OCI-LY3 (cell line): ENCODE data around the gene LCN6.
"Not testable (repeated sequence)": the region's sequence is repeated elsewhere in the genome, so short reads cannot be mapped to it uniquely, and the experiment has no call there.

Experiments
- EZH2phosphoT487 ChIP-seq: fragments of 200-600 bp; shearing (Covaris generic); IDR thresholded peaks from 2 replicates; pipeline ENCODE4 v1.6.1; 2018; ENCODE audit warnings: antibody characterized with exemption, mixed run types, low read depth
- TF ChIP-seq, protein P1 (sequence below): fragments of 200-600, 300-600 bp; sonication (generic); IDR thresholded peaks from 2 replicates; pipeline ENCODE4 v1.5.1; 2014; ENCODE audit warnings: antibody characterized with exemption, low read length, low read depth

DNA sequence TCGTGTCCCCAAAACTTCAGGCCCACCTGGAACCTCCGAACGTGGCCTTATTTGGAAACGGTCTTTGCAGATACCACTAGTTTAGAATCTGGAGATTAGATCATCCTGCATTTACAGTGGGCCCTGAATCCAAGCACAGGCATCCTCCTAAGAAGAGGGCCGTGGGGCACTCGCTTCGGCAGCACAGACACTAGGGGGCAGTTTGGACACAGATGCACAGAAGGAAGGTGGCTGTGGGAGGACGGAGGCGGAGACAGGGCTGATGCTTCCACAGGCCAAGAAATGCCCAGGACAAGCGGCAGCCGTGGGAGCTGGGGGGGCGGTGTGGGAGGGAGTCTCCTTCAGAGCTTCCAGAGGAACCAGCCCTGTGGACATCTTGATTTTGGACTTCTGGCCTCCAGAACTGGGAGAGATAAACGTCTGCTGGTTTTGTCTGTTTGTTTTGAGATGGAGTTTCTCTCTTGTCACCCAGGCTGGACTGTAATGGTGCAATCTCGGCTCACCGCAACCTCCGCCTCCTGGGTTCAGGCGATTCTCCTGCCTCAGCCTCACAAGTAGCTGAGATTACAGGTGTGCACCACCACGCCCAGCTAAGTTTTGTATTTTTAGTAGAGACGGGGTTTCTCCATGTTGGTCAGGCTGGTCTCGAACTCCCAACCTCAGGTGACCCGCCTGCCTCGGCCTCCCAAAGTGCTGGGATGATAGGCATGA, 12.7 kb upstream of the LCN6 start:
- TF ChIP-seq, protein P1, sequence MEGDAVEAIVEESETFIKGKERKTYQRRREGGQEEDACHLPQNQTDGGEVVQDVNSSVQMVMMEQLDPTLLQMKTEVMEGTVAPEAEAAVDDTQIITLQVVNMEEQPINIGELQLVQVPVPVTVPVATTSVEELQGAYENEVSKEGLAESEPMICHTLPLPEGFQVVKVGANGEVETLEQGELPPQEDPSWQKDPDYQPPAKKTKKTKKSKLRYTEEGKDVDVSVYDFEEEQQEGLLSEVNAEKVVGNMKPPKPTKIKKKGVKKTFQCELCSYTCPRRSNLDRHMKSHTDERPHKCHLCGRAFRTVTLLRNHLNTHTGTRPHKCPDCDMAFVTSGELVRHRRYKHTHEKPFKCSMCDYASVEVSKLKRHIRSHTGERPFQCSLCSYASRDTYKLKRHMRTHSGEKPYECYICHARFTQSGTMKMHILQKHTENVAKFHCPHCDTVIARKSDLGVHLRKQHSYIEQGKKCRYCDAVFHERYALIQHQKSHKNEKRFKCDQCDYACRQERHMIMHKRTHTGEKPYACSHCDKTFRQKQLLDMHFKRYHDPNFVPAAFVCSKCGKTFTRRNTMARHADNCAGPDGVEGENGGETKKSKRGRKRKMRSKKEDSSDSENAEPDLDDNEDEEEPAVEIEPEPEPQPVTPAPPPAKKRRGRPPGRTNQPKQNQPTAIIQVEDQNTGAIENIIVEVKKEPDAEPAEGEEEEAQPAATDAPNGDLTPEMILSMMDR: peak; percentile 62
- not testable (repeated sequence) for TF ChIP-seq EZH2phosphoT487
